Dermis microvascular lymphatic vessel endothelial cell (primary cell): ENCODE data around the gene NR1D2. TPM values are rescaled to one million over a fixed set of nuclear protein-coding genes. Genes with fewer than 3 reads are reported as not detected.

ENCODE experiments used
- DNase-seq, 2 donors: peaks; one replicate each; pipeline versions ENCODE4 v3.0.0 to v3.0.0-alpha.2; 2010; ENCODE audit warnings: low read depth in 2 of 2
- total RNA-seq: library from RNA; depleted of rRNA; stranded (reverse); fragments of >200 nt; gene quantifications from 2 replicates; pipeline ENCODE4 v1.2.1, GENCODE V29; 2014

The NR1D2 gene
- total RNA-seq, 1 donor from 2014 or later: 25.9 TPM

- DNase-seq: no peak
Measured at GRCh38 chr3:23928524-23928923, 16.6 kb upstream of the NR1D2 start.

- no peak for DNase-seq
Measured at GRCh38 chr3:23931597-23931996, 13.5 kb upstream of the NR1D2 start.

- no peak for DNase-seq
Measured at GRCh38 chr3:23932571-23932970, 12.5 kb upstream of the NR1D2 start.

- DNase-seq: no peak
Measured at GRCh38 chr3:23934253-23934652, 10.8 kb upstream of the NR1D2 start.

- DNase-seq: peak in 1 of 2 donors; percentile 56
Measured at GRCh38 chr3:23937296-23937695, 7.8 kb upstream of the NR1D2 start.

GRCh38 chr3:23938688-23939087, 6.4 kb upstream of the NR1D2 start:
- no peak for DNase-seq

GRCh38 chr3:23940775-23941174, 4.3 kb upstream of the NR1D2 start:
- DNase-seq: no peak

GRCh38 chr3:23941440-23941839, 3.6 kb upstream of the NR1D2 start:
- DNase-seq: no peak

GRCh38 chr3:23942546-23942945, 2.5 kb upstream of the NR1D2 start:
- DNase-seq: no peak

- DNase-seq: no peak
Measured at GRCh38 chr3:23944007-23944783, 891 bp upstream of the NR1D2 start.

- DNase-seq: no peak
Measured at GRCh38 chr3:23945663-23945912, 502 bp downstream of the NR1D2 start.

GRCh38 chr3:23945913-23946687, 1.0 kb downstream of the NR1D2 start:
- peak; percentile 89 to 97 for DNase-seq

- no peak for DNase-seq
Measured at GRCh38 chr3:23948761-23949160, 3.7 kb downstream of the NR1D2 start.

GRCh38 chr3:23949784-23950183, 4.7 kb downstream of the NR1D2 start:
- DNase-seq: peak in 1 of 2 donors; percentile 12

GRCh38 chr3:23950293-23950692, 5.2 kb downstream of the NR1D2 start:
- DNase-seq: no peak

- DNase-seq: no peak
Measured at GRCh38 chr3:23952646-23953045, 7.6 kb downstream of the NR1D2 start.

GRCh38 chr3:23953523-23953922, 8.4 kb downstream of the NR1D2 start:
- DNase-seq: no peak

- DNase-seq: no peak
Measured at GRCh38 chr3:23954144-23954543, 9.1 kb downstream of the NR1D2 start.

- DNase-seq: no peak
Measured at GRCh38 chr3:23956701-23957100, 11.6 kb downstream of the NR1D2 start.

- peak in 1 of 2 donors; percentile 87 for DNase-seq
Measured at GRCh38 chr3:23959135-23959900, 14.2 kb downstream of the NR1D2 start.

GRCh38 chr3:23960649-23961048, 15.6 kb downstream of the NR1D2 start:
- no peak for DNase-seq

GRCh38 chr3:23961066-23961465, 16.0 kb downstream of the NR1D2 start:
- no peak for DNase-seq
